Measurements from ENCODE around the gene ATP1A1.

Gene ATP1A1

DNA sequence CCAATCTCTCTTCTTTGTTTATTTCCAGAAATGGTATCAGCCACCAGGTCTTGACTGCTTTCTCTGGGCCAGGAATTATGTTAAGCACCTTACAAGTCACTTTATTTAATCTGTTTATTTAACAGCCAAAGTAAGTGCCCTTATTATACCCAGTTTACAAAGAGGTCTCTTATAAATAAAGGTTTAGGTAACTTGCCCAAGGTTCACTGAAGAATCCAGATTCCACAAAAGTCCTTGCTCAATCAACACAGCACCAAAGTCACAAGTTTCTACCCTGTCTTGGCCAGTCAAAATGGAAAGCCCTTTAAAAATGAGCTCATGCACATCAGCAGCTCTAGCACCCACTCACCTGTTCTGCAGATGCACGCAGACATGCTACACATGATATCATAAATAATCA, 28.0 kb upstream of the ATP1A1 start:
- DNase-seq (ENCODE audit: low spot score), result no peak

DNA sequence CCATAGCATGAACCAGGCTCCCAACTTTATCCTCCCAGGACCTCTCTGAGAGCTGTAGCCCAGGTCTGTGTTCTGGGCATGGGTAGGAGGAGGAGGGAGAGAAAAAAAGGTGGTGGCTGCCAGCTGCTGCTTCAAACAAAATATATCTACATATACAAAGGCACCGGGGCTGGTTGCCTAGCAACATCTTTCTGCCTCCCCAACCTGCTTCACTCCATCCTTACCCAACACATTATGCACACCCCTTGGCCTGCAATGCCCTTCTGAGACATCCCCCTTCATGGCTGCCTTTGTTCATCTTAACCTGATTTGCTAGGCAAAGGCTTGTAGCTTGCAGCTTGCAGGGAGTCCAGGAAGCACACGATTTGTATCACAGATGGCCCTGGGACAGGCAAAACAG, 27.2 kb upstream of the ATP1A1 start:
- DNase-seq (ENCODE audit: low spot score), result no peak

DNA sequence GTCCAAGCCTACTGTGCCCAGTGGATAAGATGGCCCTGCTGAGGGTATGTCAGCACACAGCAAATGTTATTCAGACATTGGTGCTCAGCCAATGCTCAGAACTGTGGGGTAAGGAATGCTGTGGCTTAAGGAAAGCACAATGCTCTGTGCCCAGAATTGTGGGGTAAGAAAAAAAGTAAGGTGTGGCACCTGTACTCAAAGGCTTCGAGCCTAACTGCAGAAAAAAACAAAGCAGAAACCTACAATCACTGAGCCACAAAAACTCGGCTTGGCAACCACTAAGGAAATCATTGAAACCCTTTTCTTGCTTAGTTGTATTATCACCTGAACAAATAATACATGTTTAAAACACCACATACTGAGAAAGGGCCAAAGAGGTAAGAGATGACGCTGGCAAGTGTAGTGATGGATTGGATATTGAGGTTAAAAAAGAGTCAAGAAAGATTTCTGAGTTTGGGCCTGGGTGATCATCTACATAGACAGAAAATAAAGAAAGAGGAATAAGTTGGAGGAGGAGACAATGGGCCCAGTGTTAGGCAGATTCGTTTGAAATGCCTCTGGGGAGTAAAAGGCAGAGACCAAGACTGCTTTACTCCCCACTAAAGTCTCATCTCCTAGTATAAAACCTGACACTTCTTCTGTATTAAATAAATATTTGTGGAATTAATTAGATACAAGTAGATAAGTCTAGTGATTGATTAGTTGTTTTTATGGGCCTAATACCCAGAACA, 25.9 kb upstream of the ATP1A1 start:
- no peak for DNase-seq (ENCODE audit: low spot score)

DNA sequence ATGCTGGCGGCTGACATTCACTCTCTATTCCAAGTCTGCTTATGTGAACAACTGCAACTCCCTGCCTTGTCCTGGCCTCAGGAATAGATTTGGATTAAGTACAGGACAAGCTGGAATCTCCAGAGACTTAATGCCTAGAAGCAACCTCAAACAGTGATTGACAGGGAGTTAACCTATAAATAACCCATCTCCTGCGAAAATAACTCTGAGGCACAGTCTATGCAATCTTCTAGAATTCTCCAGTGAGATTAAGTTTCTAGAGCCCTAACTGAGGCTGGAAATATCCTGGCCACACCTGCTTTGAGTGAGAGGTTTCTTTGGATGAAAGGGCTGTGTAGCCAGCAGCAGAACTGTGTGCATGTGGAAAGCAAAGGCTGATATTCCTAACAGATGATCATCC, 25.3 kb upstream of the ATP1A1 start:
- no peak for DNase-seq (ENCODE audit: low spot score)

DNA sequence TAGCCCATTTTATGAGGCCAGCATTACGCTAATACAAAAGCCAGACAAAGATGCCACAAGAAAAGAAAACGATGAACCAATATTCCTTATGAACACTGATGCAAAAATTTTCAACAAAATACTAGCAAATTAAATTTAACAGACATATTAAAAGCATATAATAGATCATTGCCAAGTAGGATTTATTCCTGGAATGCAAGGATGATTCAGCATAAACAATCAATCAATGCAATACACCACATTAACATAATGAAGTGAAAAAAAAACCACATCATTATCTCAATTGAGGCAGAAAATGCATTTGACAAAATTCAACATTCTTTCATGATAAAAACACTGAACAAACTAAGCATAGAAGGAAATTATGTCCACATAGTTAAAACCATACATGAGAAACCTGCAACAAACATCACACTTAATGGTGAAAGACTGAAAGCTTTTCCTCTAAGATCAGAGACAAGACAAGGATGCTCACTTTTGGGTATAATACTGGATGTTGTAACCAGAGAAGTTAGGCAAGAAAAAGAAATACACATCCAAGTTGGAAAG, 22.9 kb upstream of the ATP1A1 start:
- DNase-seq (ENCODE audit: low spot score), result no peak

DNA sequence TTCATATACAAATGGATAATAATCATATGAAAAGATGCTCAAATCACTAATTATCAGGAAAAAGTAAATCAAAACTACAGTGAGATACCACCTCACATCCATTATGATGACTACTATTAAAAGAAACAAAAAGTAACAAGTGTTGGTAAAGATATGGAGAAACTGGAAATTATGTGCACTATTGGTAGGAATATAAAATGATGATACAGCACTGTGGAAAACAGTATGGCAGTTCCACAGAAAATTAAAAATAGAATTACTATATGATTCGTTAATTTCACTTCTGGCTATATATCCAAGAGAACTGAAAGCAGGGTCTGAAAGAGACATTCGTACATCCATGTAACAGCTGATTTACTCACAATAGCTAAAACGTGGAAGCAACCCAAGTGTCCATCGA, 21.1 kb upstream of the ATP1A1 start:
- no peak for DNase-seq (ENCODE audit: low spot score)

DNA sequence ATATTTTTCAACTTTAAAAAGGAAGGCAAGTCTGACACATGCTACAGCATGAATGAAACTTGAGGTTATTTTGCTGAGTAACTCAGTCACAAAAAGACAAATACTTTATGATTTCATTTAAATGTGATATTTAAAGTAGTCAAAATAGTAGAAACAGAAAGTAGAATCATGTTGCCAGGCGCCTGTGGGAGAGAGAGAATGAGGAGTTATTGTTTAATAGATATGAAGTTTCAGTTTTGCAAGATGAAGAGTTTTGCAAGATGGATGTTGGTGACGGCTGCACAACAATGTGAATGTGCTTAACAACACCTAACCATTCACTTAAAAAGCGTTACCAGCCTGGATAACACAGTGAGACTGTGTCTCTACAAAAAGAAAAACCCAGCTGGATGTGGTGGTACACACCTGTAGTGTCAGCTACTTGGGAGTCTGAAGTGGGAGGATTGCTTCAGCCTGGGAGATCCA, 20.7 kb upstream of the ATP1A1 start:
- no peak for DNase-seq (ENCODE audit: low spot score)

DNA sequence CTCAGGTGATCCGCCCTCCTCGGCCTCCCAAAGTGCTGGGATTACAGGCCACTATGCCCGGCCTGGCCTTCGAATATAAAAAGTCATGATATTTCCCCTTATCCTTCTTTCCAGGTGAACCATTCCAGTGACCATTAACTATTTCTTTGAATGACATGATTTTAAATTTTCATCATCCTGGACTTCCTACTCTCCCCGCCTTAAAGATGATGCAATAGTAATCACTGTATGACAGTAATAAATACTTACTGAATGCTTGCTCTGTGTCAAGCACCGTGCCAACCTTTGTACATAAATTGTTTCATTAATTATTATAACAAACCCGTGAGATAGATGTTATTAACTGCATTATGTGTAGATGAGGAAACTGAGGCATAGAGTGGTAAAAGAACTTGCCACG, 19.9 kb upstream of the ATP1A1 start:
- no peak for DNase-seq (ENCODE audit: low spot score)

DNA sequence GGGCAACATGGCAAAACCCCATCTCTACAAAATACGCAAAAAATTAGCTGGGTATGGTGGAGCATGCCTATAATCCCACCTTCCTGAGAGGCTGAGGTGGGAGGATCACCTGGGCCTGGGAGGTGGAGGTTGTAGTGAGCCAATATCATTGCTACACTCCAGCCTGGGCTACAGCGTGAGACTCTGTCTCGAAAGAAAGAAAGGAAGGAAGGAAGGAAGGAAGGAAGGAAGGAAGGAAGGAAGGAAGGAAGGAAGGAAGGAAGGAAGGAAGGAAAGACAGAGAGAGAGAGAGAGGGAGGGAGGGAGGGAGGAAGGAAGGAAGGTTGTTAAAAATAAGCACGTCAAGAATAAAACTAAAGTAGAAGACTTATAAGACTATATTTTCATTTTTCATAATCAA, 17.0 kb upstream of the ATP1A1 start:
- DNase-seq (ENCODE audit: low spot score), result no peak

DNA sequence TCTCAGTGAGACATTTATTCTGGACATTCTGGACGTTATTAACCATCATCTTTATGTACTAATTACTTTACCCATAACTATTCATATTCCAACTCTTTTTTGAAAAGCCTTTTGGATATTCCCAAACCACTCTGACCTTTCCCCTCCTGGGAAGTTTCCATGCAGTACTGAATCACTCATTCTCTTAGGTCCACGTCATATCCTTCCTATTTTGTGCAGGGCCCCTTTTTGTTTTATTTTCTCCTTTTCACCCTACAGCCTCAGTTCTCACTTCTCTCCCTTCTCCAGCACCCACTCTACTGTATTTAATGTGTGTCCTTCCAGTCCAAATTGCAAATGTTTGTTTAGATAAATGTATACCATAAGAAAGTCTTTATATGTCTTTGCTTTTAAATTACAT, 16.4 kb upstream of the ATP1A1 start:
- no peak for DNase-seq (ENCODE audit: low spot score)

DNA sequence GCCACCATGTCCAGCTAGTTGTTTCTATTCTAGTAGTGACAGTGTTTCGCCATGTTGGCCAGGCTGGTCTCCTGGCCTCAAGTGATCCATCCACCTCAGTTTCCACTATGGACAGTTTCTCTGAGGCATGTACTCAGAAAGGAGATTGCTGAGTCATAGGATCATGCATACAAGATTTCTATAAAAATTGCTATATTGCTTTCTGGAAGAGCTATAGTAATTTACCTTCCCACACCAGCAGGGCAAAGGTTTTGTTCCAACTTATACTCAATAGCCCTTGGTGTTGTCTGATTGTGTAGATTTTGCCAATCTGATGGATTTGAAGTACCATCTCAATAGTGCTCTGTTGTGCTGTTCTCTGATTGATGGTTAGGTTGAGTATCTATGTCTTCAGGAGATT, 15.6 kb upstream of the ATP1A1 start:
- no peak for DNase-seq (ENCODE audit: low spot score)

DNA sequence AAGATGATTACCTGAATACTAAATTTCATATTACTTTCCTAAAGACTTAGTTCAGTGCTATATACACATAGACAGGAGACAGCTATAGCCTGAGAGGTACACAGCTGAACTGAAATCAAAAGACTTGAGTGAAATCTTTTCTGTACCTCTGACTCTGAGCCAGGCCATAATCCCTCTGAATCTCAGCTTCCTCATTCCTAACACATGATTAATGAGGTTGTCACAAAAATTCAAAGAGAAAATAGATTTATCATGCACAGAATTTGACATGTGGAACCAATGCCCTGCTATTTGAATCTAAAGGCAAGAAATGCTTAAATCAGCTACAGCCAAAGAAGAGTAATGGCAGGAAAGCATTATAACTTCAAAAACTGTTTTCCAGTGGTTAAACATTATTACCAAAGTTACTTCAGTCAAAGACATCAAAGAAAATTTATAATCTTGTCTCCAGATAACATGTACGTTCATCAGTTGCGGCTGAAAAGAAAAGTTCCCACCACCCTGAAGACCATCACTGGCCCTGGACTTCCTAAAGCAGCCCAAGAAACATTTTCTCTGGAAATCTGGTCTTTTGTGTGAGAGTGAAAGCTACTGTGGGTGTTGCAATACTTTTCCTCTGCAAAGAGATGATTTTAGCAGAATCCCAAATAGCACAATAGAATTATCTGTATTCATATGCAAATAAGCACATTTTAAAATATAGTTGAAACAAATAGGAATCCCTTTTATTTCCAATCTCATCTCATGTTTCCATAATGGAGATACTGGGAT, 13.8 kb upstream of the ATP1A1 start:
- no peak for DNase-seq (ENCODE audit: low spot score)

DNA sequence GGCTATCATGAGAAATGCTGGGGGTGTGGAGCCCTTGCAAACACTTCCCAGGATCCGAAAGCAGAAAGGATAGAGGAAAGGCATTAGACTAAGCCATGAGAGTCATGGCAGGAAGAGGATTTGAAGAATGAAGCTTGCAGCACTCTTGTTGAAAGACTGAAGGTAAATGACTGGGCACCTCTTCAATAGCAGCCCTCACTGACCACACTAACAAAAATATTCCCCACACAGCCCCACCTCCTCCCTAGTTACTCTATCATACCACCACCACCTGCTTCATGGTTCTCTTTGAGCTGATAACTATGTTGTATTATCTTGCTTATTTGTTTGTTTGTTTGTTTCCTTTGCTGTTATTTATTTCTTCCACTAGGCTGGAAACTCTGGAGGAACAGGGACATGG, 13.2 kb upstream of the ATP1A1 start:
- no peak for DNase-seq (ENCODE audit: low spot score)

DNA sequence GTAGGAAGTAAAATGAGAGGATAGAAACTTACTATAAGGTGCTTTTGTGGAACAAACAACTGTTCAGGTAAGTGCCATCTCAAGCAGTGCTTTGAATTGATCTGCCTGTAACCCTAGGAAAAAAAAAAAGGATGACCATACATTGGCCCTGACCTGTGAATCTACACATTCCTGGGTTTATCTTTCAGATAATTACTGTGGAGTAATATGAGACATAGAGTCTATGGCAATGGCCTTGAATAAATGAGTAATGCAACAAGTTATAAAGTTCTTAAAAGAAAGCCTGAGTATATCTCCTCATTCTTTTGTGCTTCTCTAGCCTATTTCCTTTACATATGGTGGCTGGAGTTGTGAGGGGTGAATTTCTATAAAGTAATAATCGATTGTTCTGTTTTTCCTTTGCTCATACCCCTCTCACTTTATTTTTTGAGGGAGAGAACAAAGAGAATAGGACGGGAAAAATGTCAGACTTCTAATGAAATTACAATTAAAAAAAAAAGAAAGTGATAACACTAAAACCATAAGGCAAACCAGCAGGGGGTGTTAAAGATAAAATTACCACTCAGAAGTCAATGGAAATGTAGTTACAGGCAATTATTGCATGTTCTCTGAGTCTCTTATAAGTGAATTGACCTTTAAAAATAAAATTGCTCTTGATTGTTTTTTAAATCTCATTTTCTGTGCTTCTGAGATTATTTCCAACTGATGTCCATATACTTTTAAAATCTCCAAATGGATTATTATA, 12.4 kb upstream of the ATP1A1 start:
- no peak for DNase-seq (ENCODE audit: low spot score)

DNA sequence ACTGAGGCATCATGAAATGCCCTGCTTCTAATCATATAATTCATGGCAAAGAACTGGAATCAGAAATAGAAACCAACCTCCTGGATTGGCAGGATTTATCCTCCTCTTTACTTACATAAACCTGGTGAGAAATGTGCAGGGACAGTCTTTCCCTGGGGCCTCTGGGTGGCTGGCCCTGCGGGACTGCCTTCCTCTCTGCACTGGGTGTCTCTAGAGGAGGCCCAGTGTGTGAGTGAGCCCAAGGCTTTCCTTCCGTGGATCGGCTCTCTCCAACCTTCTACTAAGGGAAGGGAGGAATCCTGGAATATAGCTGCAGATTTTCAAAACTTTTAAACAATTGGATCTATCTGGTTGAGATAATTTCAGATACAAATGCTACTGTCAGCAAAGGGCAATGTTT, 11.4 kb upstream of the ATP1A1 start:
- DNase-seq (ENCODE audit: low spot score), result no peak

DNA sequence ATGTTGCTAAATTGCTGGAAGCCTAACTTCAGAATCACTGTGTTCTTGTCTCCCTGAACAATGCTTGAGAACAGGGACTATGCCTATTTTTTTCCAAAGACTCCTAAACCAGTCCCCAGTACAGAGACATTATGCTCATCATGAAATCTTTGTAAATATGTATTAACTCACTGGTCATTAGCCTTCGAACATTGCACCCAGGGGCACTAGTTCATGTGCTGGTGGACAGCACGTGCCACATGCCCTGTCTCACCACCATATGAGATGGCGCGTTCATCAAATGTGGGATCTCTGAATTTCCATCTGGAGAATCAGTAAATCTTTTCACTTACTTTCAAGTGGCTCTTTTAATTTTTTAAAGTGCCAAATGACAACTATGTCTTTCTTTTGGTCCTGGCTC, 11.0 kb upstream of the ATP1A1 start:
- DNase-seq (ENCODE audit: low spot score), result no peak

DNA sequence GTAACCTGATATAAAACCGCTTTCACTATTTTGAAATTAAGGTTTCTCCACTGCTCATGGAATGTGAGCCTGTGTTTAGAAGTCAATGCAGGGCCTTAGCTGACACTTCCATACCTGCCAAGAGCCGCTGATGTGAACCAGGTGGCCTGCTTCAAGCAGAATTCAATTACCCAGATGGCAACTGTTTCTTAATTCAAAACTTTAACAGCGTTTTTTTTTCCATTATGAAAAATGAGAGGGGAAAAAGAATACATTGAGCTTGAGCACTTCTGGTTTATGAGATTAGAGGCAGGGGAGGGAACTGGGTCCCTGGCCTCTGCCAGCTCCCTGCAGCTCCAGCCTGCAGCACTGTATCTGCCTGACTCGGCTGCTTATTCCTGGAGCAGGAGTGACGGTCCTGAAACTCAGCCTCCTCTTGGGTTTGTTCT, 7.7 kb upstream of the ATP1A1 start:
- DNase-seq (ENCODE audit: low spot score), result no peak

DNA sequence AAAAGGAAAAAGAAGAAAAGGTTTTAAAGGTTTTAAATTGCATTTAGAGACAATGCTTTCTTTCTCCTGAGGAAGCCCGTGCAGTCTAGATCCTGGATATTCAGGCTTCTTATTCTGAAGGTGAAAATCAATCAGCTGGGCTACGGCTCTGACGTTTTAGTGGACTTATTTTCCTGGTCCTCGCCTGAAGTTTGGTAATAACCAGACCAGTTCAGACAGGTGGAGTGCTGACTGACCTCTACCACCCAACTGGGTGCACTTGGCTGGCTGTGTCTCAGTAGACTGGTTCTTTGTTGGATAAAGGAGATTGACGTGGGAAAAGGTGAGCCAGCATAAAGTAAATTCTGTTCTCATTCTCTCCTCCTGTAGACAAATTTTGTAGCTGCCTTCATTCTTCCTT, 7.2 kb upstream of the ATP1A1 start:
- DNase-seq (ENCODE audit: low spot score), result no peak

DNA sequence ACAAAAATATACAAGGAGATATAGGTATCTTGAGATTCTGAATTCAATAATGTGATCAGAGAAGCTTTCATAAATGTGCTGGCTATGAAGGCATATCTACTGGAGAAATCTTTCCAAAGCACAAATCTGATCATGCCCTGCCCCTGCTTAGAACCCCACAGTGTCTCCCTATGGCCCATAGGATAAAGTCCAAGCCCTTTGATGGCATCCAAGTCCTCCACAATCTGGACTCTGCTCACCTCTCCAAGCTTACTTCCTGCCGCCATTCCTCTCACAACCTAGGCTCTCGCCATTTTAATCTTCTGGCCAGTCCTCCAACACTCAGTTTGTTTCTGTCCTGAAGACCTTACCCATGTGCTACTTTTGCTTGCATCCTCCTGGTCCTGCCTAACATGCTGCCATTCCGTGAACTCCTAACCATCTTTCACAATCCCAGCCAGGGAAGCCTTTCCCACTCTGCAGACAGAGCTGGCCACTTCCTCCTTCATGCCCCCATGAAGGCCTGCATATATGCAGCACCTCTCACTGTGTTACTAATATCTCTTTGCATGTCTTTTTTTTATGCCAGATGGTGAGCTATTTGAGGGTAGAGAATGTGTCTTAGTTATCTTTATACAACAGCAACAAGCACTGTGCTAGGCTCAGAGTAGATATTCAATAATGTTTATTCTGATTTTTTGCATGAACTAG, 5.6 kb upstream of the ATP1A1 start:
- DNase-seq (ENCODE audit: low spot score), result no peak

DNA sequence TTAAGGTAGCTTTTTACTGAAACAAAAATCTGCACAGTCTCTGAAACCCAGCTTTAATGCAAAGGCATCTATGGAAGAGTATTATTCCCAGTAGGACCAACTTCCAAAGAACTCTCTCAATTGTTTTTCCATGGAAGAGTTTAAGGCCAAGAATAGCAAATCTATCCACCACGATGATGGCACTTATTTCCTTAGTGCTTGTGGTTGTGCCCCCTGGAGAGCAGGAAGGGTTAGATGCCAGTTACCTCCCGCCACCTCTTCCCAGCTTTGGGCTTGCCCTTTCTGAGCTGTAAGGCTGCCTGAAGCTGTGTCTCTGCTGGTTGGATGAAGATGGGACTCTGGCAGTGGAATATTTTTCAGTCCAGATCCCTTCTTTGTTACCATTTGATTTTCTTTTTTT, 4.8 kb upstream of the ATP1A1 start:
- no peak for DNase-seq (ENCODE audit: low spot score)

DNA sequence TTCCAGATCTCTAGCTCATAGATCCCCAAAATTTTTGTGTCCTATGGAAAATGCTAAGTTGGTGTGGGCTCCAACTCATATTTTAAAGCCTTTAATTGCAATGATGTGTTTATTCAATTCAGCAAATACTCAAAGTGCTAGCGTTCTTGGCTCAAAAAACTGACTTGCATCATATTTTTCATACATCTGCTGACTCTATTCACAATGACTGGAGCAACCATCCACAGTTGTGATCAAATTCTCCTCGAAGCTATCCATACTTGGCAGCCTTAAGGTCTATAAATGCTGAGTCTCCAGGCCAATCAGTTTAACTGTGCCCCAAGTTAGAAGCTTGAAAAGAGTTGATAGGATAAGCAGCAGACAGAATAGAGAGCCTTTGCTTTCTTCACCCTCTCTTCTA, 2.9 kb upstream of the ATP1A1 start:
- no peak for DNase-seq (ENCODE audit: low spot score)

DNA sequence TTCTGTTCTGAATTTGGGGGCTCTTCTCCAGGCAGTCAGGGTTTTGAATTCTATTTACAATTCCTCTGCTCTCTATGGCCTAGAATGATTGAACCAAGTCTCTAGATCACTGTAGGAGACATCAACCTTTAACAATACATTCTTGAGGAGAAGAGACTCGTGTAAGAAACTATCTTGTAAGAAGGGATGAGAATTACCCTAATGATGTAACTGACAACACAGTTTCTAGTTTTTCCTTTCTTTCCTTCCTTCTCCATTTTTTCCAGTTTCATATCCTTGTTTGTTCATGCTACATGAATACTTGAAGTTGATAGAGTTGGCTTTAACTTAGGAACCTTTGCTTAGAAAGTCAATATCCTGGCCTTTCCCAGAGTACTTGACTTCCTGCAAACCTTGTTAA, 1.3 kb upstream of the ATP1A1 start:
- DNase-seq (ENCODE audit: low spot score), result no peak
